AG09319 (cell line): ENCODE data around the gene RIPOR3.
"Not testable (repeated sequence)": the region's sequence is repeated elsewhere in the genome, so short reads cannot be mapped to it uniquely, and the experiment has no call there.

Experiments
- DNase-seq: peaks from one replicate; pipeline ENCODE4 v3.0.0-alpha.2; 2010; ENCODE audit warnings: low read depth; ENCODE audit errors: extremely low read depth
- CTCF ChIP-seq: IDR thresholded peaks from 2 replicates; pipeline ENCODE4 v1.5.1; 2011; ENCODE audit warnings: low read depth, mild to moderate bottlenecking, inconsistent platforms, low read length, moderate library complexity

The RIPOR3 gene

DNA sequence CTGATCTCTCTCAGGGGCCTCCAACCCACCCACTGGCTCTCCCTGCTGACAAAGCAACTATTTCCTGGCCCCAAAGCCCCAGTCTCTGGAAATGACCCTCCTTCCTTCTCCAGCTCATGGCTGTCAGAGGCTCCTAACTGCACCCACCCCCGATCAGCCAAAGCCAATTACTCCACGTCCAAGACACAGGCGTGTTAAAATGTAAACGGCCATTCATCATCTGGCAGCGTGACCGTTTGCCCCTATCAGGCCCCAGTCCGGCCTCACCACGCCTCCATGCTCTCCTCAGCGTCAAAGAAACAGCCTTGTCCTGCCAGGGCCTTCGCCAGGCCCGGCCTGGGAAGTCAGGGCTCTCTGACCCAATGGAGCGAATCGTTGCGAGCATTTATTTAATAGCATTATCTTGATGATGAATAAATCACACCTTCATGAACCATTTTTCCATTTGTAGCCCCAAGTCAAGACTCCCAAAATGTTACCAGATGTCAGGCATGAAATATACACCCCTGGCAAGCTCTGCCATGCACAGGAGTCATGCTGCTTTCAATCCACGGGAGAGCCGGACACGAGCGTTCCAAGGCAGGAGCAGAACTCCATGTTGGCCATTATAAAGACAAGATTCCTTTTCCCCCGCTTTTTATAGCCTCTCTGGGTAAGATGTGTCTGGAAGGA lies 17.7 kb downstream of the RIPOR3 start:
- no peak for TF ChIP-seq CTCF
- no peak for DNase-seq

DNA sequence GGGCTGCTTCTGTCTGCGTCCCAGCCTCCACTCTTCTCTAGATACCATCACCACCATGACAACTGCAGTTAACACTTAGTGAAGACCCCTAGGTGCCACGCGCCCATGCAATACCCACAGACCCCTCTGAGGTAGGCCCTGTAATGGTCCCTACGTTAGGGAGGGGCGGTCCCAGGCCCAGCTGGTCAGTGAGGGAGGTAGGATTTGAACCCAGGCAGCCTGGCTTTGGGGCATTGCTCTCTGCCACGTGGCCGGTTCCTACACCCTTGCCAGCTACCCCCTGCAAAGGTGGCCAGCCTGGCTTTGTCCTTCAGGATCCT lies 18.2 kb downstream of the RIPOR3 start:
- TF ChIP-seq CTCF: no peak
- no peak for DNase-seq

- no peak for DNase-seq
- TF ChIP-seq CTCF: no peak
These were observed 18.8 kb downstream of the RIPOR3 start for GRCh38 chr20:50672400-50673145.

DNA sequence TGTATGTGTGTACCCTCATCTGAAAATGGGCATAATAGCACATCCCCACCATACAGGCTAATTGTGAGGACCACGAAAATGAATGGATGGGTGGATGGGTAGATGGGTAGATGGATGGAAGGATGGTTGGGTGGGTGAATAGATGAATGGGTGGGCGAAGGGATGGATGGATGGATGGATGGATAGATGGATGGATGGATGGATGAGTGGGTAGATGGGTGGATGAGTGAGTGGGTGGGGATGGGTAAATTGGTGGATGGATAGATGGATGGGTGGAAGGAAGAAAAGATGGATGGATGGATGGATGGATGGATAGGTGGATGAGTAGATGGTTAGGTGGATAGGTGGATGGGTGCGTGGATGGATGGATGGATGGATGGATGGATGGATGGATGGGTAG lies 19.7 kb downstream of the RIPOR3 start:
- no peak for TF ChIP-seq CTCF
- no peak for DNase-seq

GRCh38 chr20:50671010-50671409 lies 20.3 kb downstream of the RIPOR3 start:
- DNase-seq: not testable (repeated sequence)

DNA sequence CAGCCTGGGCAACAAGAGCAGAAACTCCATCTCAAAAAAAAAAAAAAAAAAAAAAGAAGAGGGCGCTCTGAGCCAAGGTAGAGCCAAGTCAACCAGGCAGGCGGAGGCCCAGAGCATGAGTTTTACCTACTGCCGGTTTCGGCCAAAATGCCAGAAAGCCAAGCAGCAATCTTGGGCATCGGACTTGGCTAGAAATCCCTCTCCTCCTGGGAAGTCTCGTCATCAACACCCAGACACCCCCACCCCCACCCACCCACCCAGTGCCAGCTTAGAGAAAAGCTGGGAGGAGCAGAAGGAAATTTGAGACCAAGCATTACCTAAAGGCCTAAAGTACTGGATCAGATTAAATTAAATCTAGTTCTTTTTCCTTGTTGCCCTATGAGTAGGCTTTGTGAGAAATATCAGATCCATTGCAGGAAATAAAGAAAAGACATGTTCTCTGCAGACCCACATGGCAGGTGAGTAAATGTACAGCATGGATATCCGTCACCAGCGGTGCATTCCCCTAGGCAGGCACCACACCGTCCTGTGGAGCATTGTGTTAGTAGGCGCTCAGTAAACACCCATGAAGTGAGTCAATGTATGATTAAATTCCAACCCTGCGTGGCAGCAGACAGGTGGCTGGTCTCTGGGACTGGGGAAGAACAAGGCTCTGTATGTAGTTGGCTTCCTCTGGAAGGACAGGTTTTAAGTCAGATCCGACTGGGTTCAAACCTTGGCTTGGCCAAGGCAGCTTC lies 21.0 kb downstream of the RIPOR3 start:
- no peak for TF ChIP-seq CTCF
- no peak for DNase-seq

GRCh38 chr20:50668798-50669197 lies 22.5 kb downstream of the RIPOR3 start:
- TF ChIP-seq CTCF: no peak
- no peak for DNase-seq
